Caki2 (cell line): Measurements from ENCODE around the gene HEATR1. TPM values are rescaled to one million over a fixed set of nuclear protein-coding genes. Genes with fewer than 3 reads are reported as not detected.

Experiments
- DNase-seq: peaks from one replicate; pipeline ENCODE4 v3.0.0-alpha.2; 2015; ENCODE audit warnings: low read depth
- in situ Hi-C: cut with HindIII; loops from 2 replicates; pipeline ENCODE4 v1.10.0; 2016; ENCODE audit warnings: low sequenced_read_pairs, low pct_unique_long_range_greater_than_20kb, mixed read lengths
- total RNA-seq: library from RNA; depleted of rRNA; stranded (reverse); fragments of >200 nt; shearing (Covaris generic); gene quantifications from 2 replicates; pipeline ENCODE4 v1.2.3, GENCODE V29; 2014; ENCODE audit warnings: low replicate concordance

The HEATR1 gene
- total RNA-seq, 1 experiment from 2014 or later: 5.1 TPM

DNA sequence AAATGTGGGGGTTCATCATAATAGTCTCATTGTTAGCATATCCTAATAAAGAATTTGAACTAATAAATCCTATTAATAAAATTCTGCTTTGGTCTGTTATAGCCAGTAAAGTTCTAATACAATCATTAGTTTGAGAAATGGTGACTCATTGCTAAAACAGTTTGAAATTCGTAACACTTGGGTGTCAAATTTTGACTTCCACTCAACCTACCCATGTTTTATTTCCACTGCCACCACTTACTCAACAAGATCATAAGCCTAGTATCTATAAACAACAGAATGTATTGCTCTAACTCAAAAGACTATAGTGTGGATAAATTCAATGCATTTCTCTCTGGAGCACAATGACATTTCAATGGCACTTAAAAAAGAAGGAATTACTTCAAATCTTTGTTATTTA, 51.4 kb downstream of the HEATR1 start:
- no peak for DNase-seq
- in situ Hi-C loops: no loop called here

DNA sequence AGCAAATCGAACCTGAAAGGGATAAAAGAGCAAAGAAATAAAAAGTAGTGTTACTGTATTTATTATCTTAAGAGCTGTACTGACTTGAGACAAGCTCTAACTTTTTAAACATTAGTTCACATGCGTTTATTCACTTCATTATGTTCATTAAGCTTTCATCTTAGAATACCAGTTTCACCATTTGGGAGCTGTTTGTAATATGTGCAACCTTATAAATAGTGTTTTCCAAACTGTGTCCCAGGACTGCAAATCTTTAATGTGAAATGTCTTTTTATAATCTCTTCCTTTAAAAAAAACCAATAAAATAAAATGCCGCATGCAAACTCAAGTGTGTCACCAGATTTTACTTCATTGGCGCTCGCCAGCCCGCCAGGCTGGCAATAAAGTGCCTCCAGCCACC, 52.2 kb downstream of the HEATR1 start:
- DNase-seq: no peak
- in situ Hi-C loops: no loop called here

DNA sequence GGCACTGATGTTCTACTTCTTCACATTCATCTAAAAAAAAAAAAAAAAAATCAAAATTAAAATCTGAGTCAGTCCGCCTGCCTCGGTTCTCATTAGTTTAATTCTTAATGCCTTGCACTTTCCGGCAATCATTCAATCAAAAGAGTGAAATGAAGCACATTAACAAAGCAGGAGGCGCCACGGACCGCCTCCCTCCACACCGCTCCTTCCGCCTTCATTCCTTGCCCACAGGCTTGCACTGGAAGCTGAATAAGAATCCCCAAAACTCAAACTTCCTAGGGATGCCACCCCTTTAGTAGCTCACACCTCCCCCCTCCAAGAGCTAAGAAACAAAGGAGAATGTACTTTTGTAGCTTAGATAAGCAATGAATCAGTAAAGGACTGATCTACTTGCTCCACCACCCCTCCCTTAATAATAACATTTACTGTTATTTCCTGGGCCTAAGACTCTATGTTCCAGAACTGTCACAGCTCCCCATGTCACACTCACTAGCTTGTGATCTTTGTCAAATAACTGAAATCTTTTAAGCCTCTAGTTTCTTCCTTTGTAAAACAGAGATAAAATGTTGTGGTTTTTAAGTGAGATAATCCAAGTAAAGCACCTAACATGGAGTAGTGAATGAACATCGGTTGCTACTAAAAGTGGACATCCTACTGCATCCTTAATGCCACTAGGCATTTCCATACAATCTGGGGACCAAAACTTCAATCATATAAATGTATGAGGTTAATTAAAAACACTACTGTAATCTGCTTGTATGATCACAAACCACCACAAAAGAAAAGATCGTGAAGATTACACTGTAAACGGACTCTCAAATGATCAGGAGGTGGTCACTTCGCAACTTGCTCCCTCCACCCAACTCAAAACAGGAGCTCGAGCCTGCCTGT, 53.1 kb downstream of the HEATR1 start:
- DNase-seq: no peak
- in situ Hi-C loops: no loop called here

DNA sequence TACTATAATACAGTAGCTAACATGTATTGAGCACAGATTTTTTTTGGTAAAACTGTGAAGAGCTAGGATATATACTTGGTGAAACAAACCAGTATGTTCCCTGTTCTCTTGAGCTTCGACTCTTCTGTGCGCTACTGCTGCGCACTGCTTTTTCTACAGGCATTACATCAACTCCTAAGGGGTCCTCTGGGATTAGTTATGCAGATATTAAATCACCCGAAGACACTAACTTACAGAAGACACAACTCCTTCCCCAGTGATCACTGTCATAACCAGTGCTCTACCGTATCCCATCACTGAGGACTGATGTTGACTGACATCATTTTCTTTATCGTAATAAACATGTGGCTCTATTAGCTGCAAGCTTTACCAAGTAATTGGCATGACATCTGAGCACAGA, 55.9 kb downstream of the HEATR1 start:
- in situ Hi-C loops: no loop called here
- no peak for DNase-seq

DNA sequence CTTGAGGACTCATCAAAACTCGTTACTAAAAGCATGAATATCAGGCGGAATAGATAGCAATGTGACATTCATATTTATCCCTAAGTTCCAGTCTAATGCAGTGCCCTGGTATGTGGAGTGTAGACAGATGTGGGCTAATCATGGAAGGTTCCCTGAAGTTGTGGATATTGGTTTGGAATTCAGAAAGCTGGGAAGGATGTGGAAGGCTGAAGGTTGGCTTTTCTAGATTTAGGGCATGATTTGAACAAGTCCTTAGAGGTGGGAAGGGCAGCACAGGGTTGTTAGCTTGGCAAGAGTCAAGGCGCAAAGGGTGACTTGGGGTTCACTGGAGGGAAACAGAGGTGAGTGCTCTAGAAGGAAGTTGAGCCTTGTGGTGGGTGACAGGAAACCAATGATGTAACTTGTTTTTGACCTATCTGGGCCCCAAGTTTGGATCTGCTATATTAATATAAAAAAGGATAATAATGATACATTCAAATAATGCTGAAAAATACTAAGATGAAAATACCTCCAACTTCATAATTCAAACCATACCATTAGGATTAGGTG, 58.6 kb downstream of the HEATR1 start:
- DNase-seq: no peak
- in situ Hi-C loops: no loop called here

DNA sequence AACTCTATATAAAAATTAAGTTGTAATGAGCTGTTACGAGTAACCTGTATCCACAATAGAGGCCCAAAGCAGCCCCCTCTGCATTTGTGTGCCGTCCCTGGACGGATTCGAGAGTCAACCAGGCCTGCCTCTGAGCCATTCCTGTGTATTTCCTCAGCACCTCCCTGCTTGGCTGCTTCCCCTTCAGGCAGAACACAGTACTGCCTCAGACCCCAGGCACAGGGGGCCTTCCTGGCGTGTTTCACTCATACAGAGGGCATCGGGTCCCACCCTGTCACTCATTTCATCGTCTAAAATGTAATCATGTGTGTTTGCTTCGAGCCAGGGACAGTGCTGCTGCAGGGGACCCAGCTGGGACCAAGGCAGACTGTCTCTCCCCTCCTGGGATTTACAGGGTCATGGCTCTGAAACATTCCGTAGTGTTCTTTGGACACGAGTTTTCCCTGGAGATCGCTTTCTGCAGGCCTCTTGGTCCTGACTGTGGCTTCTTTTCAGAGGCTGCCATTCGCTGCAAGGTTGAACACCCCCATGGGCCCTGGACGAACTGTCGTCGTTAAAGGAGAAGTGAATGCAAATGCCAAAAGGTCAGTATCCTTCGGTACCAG, 61.1 kb downstream of the HEATR1 start:
- in situ Hi-C loops: no loop called here
- no peak for DNase-seq

DNA sequence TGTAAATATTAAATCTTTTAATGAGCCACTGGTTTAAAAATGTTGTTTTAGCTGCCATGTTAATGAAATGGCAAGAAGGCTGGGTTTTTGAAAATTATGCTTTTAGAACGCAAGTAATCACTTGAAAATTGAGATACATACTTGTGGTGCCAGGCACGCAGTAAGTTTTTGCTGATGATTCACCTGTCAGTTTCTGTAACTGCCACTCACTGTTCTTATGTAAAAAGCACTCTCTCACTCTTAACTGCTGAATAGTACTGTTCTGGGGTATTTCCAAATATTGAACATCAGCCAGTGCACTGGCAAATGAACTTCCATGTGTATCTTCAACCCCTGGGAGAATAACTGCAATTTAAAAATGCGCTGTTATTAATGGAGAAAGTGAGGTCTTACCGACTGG, 62.6 kb downstream of the HEATR1 start:
- in situ Hi-C loops: no loop called here
- no peak for DNase-seq

DNA sequence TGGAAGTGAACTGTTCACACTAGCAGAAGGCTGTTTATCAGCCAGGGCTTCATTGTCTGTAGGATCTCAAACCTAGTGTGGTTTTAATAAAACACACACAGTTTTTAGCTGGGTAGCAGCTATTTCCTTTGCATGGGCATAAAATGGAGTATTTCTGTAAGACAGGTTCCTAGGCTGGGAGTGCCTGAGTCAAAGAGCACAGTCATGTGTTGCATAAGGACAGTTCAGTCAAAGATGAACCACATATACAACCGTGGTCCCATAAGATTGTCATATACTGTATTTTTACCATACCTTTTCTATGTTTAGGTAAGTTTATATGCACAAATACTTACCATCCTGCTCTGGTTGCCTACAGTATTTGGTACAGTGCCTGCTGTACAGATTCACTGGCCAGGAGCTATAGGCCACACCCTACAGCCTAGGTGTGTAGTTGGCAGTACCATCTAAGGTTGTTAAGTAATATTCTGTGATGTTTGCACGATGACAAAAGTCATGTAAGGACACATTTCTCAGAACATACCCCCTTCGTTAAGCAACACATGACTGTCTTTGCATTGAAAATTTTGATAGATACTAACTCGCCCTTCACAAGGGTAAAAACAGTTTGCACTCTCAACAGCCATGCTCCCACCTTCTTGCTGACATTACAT, 63.4 kb downstream of the HEATR1 start:
- in situ Hi-C loops: no loop called here

DNA sequence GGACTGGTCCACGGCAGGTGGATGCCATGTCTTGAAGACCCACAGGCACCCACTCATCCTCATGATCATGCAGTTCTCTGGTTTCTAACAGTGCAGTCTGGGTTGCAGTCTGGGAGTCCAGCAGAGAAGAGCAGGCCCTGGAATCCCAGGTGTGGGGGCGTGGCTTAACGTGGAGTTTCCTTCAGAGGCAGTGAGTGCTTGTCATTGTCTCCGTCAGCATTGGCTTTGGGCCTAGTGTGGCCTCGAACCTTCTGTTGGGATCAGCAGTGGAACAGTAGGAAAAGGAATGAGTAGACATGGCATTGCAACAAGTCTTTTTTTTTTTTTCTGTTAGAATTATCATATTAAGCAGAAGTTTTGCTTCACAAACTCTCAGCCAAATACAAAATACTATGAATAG, 67.8 kb downstream of the HEATR1 start:
- DNase-seq: no peak
- in situ Hi-C loops: no loop called here

More for the DNA sequence above, 63.4 kb downstream of the HEATR1 start:
- no peak for DNase-seq

DNA sequence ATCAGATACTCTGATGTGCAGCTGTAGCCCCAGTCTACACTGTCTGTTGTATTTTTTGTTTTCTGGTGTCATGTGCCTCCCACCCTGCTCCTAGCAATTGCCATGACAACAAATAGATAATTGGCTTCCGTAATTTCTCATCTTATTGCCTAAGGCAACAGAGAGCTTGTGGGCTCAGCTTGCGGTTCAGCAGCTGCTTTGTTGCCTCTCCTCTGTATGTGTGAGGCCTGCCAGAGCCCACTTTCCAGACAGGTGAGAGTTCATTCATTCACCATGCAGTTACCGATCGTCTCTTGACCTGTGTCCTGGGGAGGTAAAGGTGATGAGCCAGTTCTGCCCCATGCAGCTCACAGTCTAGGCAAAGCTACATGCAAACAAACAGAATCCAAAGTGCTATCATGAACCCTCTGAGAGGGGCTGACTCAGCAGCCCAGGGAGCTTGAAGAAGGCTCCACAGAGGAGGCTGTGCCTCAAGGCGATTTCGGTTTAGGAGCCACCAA, 68.6 kb downstream of the HEATR1 start:
- no peak for DNase-seq
- in situ Hi-C loops: no loop called here

DNA sequence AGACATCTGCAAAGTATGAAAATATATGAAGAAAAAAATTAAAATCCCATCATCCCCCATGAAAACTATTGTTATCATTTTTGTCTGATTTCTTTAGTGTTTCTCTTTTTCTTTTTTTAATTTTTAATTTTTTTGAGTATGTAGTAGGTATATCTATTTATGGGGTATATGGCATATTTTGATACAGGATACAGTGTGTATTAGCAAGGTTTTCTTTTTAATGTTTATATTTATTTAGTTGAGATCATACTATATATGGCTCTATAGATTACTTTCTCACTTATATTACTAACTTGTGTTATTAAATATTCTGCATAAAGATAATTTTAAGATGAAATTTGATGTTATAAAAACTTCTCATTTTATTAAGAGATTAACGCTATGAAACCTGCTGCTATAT, 69.1 kb downstream of the HEATR1 start:
- DNase-seq: no peak
- in situ Hi-C loops: no loop called here

DNA sequence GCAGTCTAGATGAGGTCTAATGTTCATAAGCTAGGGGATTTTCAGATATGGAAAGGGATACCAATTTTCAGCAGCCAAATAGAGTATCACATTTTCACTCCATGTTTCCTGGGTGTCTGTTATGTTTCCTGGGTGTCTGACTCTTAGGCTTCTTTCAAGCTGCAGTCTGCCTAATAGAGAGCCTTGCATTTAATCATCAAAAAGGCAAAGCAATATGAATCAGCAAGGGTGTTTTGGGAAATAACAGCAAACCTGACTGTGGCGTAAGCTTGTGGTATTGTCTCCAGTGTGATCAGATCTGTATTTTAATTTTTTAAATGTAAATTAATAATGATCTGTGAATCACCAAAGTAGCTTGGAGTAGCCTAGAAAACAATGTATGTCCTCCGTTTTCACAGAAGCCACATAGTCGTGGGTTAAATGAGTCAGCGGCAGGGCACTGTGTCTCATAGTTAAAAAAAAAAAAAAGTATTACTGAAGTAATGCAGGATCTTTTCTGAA, 70.1 kb downstream of the HEATR1 start:
- peak; percentile 19 for DNase-seq

DNA sequence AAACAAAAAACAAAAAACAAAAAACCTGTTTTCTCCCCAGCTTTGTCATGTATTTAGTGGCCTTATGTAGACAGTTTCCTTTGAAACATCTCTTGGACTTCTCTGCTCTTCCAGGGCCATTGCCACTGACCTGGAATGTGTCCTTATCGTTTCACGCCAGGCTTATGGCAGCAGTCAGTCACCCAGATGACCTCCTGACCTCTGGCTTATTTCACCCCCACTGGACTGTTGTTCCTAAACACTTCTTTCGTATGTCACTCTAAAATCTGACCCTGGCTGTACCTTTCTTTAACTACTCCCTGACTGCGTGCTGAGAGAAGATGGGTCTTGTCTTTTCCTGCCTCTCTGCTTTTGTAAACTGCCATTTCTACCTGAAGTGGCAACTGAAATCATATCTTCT, 71.5 kb downstream of the HEATR1 start:
- DNase-seq: no peak
- in situ Hi-C loops: no loop called here

More for the DNA sequence above, 70.1 kb downstream of the HEATR1 start:
- in situ Hi-C loops: no loop called here

DNA sequence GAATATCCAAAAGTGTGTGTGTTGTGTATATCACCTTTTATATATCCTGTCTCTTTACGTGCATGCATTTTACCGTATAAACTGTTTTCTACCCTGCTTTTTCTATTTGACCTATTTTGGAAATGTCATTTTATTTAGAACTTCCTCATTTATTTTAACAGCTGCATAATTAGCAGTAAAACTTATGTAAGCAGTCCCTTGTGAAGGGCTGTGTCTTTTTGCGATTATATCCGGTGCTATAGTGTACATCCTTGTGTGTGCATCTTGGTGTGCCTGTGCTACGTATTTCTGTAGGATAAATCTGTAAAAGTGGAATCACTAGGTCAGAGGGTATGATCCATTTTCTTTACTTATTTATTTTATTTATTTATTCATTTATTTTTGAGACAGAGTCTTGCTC, 73.4 kb downstream of the HEATR1 start:
- in situ Hi-C loops: no loop called here
- no peak for DNase-seq

DNA sequence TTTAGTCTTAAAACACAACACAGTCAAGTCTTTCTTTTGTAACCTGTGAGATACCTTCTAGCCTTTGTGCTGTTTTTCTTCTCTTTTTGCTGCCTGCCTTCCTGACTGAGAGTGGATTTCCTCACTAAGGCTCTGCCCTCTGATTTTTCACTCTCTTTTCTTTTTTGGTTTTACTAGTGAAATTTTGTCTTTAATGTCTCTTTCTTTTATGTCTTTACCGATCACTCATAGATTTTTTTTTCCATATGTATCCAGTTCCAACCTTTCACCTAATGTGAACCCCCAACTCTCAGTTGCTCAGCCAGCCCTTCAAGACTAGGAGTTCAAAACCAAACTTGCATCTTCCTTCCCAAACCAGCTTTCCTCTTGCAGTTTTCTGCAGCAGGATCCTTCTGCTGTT, 74.0 kb downstream of the HEATR1 start:
- DNase-seq: no peak
- in situ Hi-C loops: no loop called here

DNA sequence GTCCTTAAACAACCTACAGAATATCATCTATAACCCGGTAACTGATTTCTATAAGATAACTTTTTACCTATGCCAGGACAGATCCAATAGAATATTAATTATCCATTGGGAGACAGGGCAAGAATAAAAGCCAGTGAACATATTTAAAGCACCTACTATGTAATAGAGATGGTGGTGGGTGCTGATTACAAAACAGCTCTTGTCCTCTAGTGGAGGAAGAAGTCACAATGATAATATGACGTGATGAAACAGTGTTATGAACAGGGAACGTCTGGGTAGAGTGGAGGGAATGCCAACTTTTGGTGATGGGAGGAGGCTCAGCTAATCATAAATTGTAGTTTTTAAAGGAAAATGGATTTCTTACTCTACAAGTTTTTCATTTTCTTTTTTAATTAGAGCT, 78.2 kb downstream of the HEATR1 start:
- in situ Hi-C loops: no loop called here
- no peak for DNase-seq

DNA sequence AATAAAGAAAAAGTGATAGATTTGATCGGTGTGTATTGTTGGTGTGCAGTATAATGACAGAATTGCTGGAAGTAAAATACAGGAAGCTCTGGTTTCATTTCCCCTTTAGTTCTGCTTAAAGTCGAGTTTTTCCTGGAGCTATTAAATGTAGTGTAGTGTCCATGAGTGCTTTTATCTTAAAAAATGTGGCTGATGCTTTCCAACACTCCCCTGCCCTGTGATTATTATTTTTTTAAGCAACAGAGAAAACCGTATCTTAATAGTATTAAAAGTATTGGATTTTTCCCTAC, 79.5 kb downstream of the HEATR1 start:
- in situ Hi-C loops: no loop called here
- no peak for DNase-seq

DNA sequence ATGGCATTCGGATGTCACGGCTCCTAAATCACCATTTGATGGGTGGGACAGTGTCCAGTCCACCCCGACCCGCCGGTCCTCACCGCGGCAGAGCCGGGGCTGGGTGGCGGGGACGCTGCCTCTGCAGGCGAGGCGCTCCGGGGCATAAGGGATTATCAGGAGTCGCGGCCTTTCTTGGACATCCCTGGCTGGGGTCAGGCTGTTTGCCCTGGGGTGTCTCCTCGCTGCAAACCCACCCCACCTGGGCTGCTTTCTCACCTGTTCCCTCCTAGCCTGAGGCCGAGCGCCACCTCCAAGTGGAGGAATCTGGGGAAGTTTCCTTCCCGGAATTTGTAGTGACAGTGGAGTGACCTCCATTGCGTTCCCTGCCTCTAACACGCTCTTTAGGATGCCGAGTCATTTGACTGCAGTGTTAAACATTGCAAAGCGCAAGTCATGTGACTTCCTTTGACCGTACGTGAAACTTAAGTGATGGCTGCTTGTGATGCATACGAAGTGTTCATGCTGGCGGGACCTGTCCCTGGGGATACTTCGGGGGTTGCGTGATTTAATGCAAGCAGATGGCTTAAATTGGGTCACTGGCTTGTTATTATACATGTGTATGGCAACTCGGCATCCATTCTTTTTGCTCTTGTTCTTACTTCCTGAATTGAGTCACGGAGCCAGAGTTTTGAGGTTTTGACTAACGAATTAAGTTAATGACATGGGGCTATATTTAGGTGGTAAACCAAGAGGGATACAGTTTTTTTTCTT, 80.0 kb downstream of the HEATR1 start:
- peak; percentile 77 for DNase-seq
- in situ Hi-C loops: no loop called here
